ENCODE data around the gene DHX8. TPM values are rescaled to one million over a fixed set of nuclear protein-coding genes. Genes with fewer than 3 reads are reported as not detected.

Gene DHX8
- total and polyA plus RNA-seq, 5 donors from 2014 or later: 19.8 to 129 (median 26.9) TPM

Other genes starting within 250 kb of the DHX8 start
- 4,537 TPM for gene RNU2-1, start 250.0 kb upstream of the DHX8 start, total RNA-seq
- not detected for gene RNU2-1, start 250.0 kb upstream of the DHX8 start, polyA plus RNA-seq
- gene ARL4D, start 85.0 kb upstream of the DHX8 start, total RNA-seq: 2.5 TPM
- 1 to 10 TPM; 1.3 to 4.1 (median 1.6) TPM for gene ARL4D, start 85.0 kb upstream of the DHX8 start, polyA plus RNA-seq
- not detected for gene ETV4, start 62.4 kb downstream of the DHX8 start, total RNA-seq
- not detected for gene ETV4, start 62.4 kb downstream of the DHX8 start, polyA plus RNA-seq
- gene MEOX1, start 177.9 kb downstream of the DHX8 start, total RNA-seq: 15.3 TPM
- 10 to 100 TPM; 25.4 to 36.5 (median 32.1) TPM for gene MEOX1, start 177.9 kb downstream of the DHX8 start, polyA plus RNA-seq